K562 (cell line): ENCODE data around the gene SPAG4. TPM values are rescaled to one million over a fixed set of nuclear protein-coding genes. Genes with fewer than 3 reads are reported as not detected.

Experiments used
- CREB3 ChIP-seq: fragments of 450-650 bp; conservative IDR thresholded peaks from 2 replicates; pipeline ENCODE4 v1.6.1; 2016; ENCODE audit warnings: missing genetic modification characterization, low read depth, mild to moderate bottlenecking, missing compliant biosample characterization, moderate library complexity
- CXXC5 ChIP-seq: fragments of 250-450 bp; sonication (Bioruptor Pico); IDR thresholded peaks from 2 replicates; pipeline ENCODE4 v1.8.0; 2022; ENCODE audit warnings: inconsistent platforms, mild to moderate bottlenecking, moderate library complexity
- DACH1 ChIP-seq: fragments of 450-650 bp; IDR thresholded peaks from 2 replicates; pipeline ENCODE4 v1.6.1; 2018; ENCODE audit not compliant: partially characterized antibody
- E2F3 ChIP-seq: fragments of 250-450 bp; sonication (Bioruptor Pico); IDR thresholded peaks from 2 replicates; pipeline ENCODE4 v1.4.0; 2020; ENCODE audit warnings: mild to moderate bottlenecking
- HDAC8 ChIP-seq: fragments of 450-650 bp; IDR thresholded peaks from 2 replicates; pipeline ENCODE4 v1.6.1; 2016; ENCODE audit warnings: mild to moderate bottlenecking, missing genetic modification characterization, moderate library complexity, missing compliant biosample characterization
- JUN ChIP-seq, 2 experiments: sonication (generic) in 1 of 2; formaldehyde crosslinking in 1 of 2; IDR thresholded peaks; 2 replicates each; pipeline versions ENCODE4 v1.6.1 to v1.8.0; 2012 to 2022; ENCODE audit warnings: borderline replicate concordance in 2 of 2, mild to moderate bottlenecking in 2 of 2, improper control_type of control experiment in 1 of 2, low read depth in 1 of 2, low read length in 1 of 2, missing genetic modification reagents in 1 of 2
- KAT8 ChIP-seq: fragments of 450-650 bp; IDR thresholded peaks from 2 replicates; pipeline ENCODE4 v1.6.1; 2016; ENCODE audit warnings: low read depth, mild to moderate bottlenecking
- KDM1A ChIP-seq, 2 experiments: fragments of 450-650 bp; IDR thresholded peaks; 2 replicates each; pipeline ENCODE4 v1.6.1; 2016; ENCODE audit warnings: mild to moderate bottlenecking in 2 of 2
- MCM7 ChIP-seq, 2 experiments: fragments of 450-650 bp; IDR thresholded peaks; 2 replicates each; pipeline ENCODE4 v1.6.1; 2016 to 2018
- NR1H2 ChIP-seq: sonication (generic); formaldehyde crosslinking; IDR thresholded peaks from 2 replicates; pipeline ENCODE4 v1.4.0; 2020; ENCODE audit warnings: mild to moderate bottlenecking, missing genetic modification reagents
- NR3C1 ChIP-seq: sonication (generic); formaldehyde crosslinking; IDR thresholded peaks from 2 replicates; pipeline ENCODE4 v1.8.1; 2022; ENCODE audit warnings: missing genetic modification reagents
- OTX1 ChIP-seq: fragments of 450-650 bp; formaldehyde crosslinking; IDR thresholded peaks from 2 replicates; pipeline ENCODE4 v1.4.0; 2022; ENCODE audit warnings: mild to moderate bottlenecking
- RBM25 ChIP-seq: fragments of 200-400 bp; formaldehyde crosslinking; IDR thresholded peaks from 2 replicates; pipeline ENCODE4 v1.6.1; 2018; ENCODE audit warnings: low read length, low read depth, moderate library complexity; ENCODE audit not compliant: severe bottlenecking
- SIN3B ChIP-seq: fragments of 450-650 bp; IDR thresholded peaks from 2 replicates; pipeline ENCODE4 v1.6.1; 2017; ENCODE audit warnings: low read depth, mild to moderate bottlenecking, moderate library complexity
- THRAP3 ChIP-seq: fragments of 450-650 bp; IDR thresholded peaks from 2 replicates; pipeline ENCODE4 v1.6.1; 2016; ENCODE audit warnings: mild to moderate bottlenecking, inconsistent platforms, borderline replicate concordance
- TOE1 ChIP-seq, 2 experiments: fragments of 450-650 bp in 1 of 2; sonication (generic) in 1 of 2; formaldehyde crosslinking in 1 of 2; IDR thresholded peaks; 2 replicates each; pipeline versions ENCODE4 v1.7.1 to v1.8.0; 2016 to 2022; ENCODE audit warnings: borderline replicate concordance in 2 of 2, mild to moderate bottlenecking in 2 of 2, antibody characterized with exemption in 1 of 2, inconsistent platforms in 1 of 2, low read depth in 1 of 2, missing genetic modification reagents in 1 of 2, moderate library complexity in 1 of 2
- ZKSCAN3 ChIP-seq: fragments of 250-450 bp; sonication (Bioruptor Pico); IDR thresholded peaks from 2 replicates; pipeline ENCODE4 v1.4.0; 2020
- ZNF239 ChIP-seq: fragments of 250-450 bp; sonication (Bioruptor Pico); IDR thresholded peaks from 2 replicates; pipeline ENCODE4 v1.4.0; 2020; ENCODE audit warnings: mild to moderate bottlenecking
- ZNF507 ChIP-seq: conservative IDR thresholded peaks from 2 replicates; pipeline ENCODE4 v1.6.1; 2017; ENCODE audit warnings: missing genetic modification characterization, missing compliant biosample characterization
- polyA plus RNA-seq, 8 experiments: library from polyadenylated mRNA; depleted of rRNA in 4 of 8; stranded (reverse) in 5 of 8; unstranded in 3 of 8; fragments of >200 nt; fragmentation: Nextera tagmentation in 2 of 8; fragmentation: Illumina TruSeq in 1 of 8; extraction: Ambion mirVana in 2 of 8; extraction: Trizol in 1 of 8; gene quantifications; 2 replicates each; pipeline versions ENCODE4 v1.2.1 to v1.2.3, GENCODE V29; 2011 to 2014; ENCODE audit warnings: inconsistent platforms in 1 of 8, missing spikeins in 1 of 8
- total RNA-seq, 7 experiments: library from RNA; depleted of rRNA in 6 of 7; stranded (reverse); fragments of >200 nt in 6 of 7; fragmentation: Illumina TruSeq in 2 of 7; extraction: Trizol in 2 of 7; gene quantifications; 2 replicates each; pipeline versions ENCODE4 v1.2.1 to v1.2.3, GENCODE V29; 2011 to 2021; ENCODE audit warnings: low replicate concordance in 1 of 7
- TF ChIP-seq, protein P1 (sequence below): sonication (generic); formaldehyde crosslinking; IDR thresholded peaks from 2 replicates; pipeline ENCODE4 v1.8.0; 2023; ENCODE audit warnings: mild to moderate bottlenecking, missing genetic modification reagents
- TF ChIP-seq, protein P2 (sequence below): IDR thresholded peaks from 3 replicates; pipeline ENCODE4 v1.6.1; 2011; ENCODE audit warnings: borderline replicate concordance, mild to moderate bottlenecking; ENCODE audit not compliant: insufficient read length, insufficient read depth

SPAG4 gene
- total and polyA plus RNA-seq, 9 of the 15 experiments (the other 6 are each of a cell fraction or from before 2014, with no cell fraction given), result 1.6 to 11.4 (median 4.6) TPM

- TF ChIP-seq CXXC5 (CRISPR knock-in tag) (peak; percentile 71), NR3C1 (CRISPR knock-in tag) (no peak), MCM7 (IDR thresholded peaks at IDR 0.05) (no peak), ZKSCAN3 (CRISPR knock-in tag) (no peak), SIN3B (no peak), HDAC8 (tag) (no peak), TOE1 (IDR thresholded peaks at IDR 0.05; ENCODE audit: borderline replicate concordance) (peak; percentile 78), TOE1 (CRISPR knock-in tag; IDR thresholded peaks at IDR 0.05; ENCODE audit: borderline replicate concordance, low read depth) (no peak), DACH1 (peak; percentile 52), KAT8 (no peak), THRAP3 (no peak), OTX1 (CRISPR knock-in tag) (no peak), CREB3 (no peak), NR1H2 (CRISPR knock-in tag) (no peak), ZNF507 (tag) (no peak), ZNF239 (CRISPR knock-in tag) (0 out of 2 replicates have a peak, but pooled peaks have one; percentile 12), RBM25 (no peak), JUN (IDR thresholded peaks at IDR 0.05; ENCODE audit: borderline replicate concordance, low read depth, low read length) (0 out of 2 replicates have a peak, but pooled peaks have one; percentile 7), JUN (CRISPR knock-in tag; IDR thresholded peaks at IDR 0.05; ENCODE audit: borderline replicate concordance) (0 out of 2 replicates have a peak, but pooled peaks have one; percentile 58), E2F3 (no peak), KDM1A (IDR thresholded peaks at IDR 0.05) (peak in 1 of 2 experiments; percentile 72; a peak in 2 of 4 replicates)
- TF ChIP-seq, protein P1, sequence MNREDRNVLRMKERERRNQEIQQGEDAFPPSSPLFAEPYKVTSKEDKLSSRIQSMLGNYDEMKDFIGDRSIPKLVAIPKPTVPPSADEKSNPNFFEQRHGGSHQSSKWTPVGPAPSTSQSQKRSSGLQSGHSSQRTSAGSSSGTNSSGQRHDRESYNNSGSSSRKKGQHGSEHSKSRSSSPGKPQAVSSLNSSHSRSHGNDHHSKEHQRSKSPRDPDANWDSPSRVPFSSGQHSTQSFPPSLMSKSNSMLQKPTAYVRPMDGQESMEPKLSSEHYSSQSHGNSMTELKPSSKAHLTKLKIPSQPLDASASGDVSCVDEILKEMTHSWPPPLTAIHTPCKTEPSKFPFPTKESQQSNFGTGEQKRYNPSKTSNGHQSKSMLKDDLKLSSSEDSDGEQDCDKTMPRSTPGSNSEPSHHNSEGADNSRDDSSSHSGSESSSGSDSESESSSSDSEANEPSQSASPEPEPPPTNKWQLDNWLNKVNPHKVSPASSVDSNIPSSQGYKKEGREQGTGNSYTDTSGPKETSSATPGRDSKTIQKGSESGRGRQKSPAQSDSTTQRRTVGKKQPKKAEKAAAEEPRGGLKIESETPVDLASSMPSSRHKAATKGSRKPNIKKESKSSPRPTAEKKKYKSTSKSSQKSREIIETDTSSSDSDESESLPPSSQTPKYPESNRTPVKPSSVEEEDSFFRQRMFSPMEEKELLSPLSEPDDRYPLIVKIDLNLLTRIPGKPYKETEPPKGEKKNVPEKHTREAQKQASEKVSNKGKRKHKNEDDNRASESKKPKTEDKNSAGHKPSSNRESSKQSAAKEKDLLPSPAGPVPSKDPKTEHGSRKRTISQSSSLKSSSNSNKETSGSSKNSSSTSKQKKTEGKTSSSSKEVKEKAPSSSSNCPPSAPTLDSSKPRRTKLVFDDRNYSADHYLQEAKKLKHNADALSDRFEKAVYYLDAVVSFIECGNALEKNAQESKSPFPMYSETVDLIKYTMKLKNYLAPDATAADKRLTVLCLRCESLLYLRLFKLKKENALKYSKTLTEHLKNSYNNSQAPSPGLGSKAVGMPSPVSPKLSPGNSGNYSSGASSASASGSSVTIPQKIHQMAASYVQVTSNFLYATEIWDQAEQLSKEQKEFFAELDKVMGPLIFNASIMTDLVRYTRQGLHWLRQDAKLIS, result peak; percentile 65; the same call in 1 of the 2 replicates
- TF ChIP-seq, protein P2, sequence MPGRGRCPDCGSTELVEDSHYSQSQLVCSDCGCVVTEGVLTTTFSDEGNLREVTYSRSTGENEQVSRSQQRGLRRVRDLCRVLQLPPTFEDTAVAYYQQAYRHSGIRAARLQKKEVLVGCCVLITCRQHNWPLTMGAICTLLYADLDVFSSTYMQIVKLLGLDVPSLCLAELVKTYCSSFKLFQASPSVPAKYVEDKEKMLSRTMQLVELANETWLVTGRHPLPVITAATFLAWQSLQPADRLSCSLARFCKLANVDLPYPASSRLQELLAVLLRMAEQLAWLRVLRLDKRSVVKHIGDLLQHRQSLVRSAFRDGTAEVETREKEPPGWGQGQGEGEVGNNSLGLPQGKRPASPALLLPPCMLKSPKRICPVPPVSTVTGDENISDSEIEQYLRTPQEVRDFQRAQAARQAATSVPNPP, result no peak
Observed at GRCh38 chr20:35616465-35617396, 1.1 kb downstream of the SPAG4 start (continued).
